ENCODE measurements around the gene ACOXL.

Gene ACOXL

GRCh38 chr2:111121828-111122630 lies 389.7 kb downstream of the ACOXL start (continued):
- TF ChIP-seq ZSCAN5A (tag by site-specific recombination; IDR thresholded peaks at IDR 0.05) (no peak), ZFP69B (tag by site-specific recombination; IDR thresholded peaks at IDR 0.05) (no peak), ZNF549 (tag by site-specific recombination; IDR thresholded peaks at IDR 0.05) (no peak), ZSCAN18 (tag by site-specific recombination; IDR thresholded peaks at IDR 0.05) (no peak), ZFP41 (tag by site-specific recombination; IDR thresholded peaks at IDR 0.05; ENCODE audit: borderline replicate concordance) (no peak), ZNF776 (tag by site-specific recombination; IDR thresholded peaks at IDR 0.05; ENCODE audit: borderline replicate concordance) (no peak), ZNF610 (tag by site-specific recombination; IDR thresholded peaks at IDR 0.05; ENCODE audit: borderline replicate concordance) (no peak), ZNF26 (tag by site-specific recombination; IDR thresholded peaks at IDR 0.05) (no peak), ZNF48 (tag by site-specific recombination; IDR thresholded peaks at IDR 0.05) (no peak), SP7 (tag by site-specific recombination; IDR thresholded peaks at IDR 0.05) (0 out of 2 replicates have a peak, but pooled peaks have one; percentile 39), PRDM10 (tag by site-specific recombination; IDR thresholded peaks at IDR 0.05) (no peak), ZNF629 (tag by site-specific recombination; IDR thresholded peaks at IDR 0.05) (no peak), OVOL3 (tag by site-specific recombination; IDR thresholded peaks at IDR 0.05) (no peak), ZNF514 (tag by site-specific recombination; IDR thresholded peaks at IDR 0.05) (no peak), ZNF423 (tag by site-specific recombination; IDR thresholded peaks at IDR 0.05) (no peak), BCL6B (tag by site-specific recombination; IDR thresholded peaks at IDR 0.05) (no peak), ZNF596 (tag by site-specific recombination; IDR thresholded peaks at IDR 0.05) (no peak), SCRT2 (tag by site-specific recombination; IDR thresholded peaks at IDR 0.05) (peak; percentile 98), ZNF623 (tag by site-specific recombination; IDR thresholded peaks at IDR 0.05) (no peak), ZNF530 (tag by site-specific recombination; IDR thresholded peaks at IDR 0.05; ENCODE audit: low read depth) (no peak), ZNF146 (tag by site-specific recombination; IDR thresholded peaks at IDR 0.05) (no peak), ZBTB26 (tag by site-specific recombination; optimal IDR thresholded peaks at IDR 0.05) (peak; percentile 67), ZNF529 (tag by site-specific recombination; IDR thresholded peaks at IDR 0.05; ENCODE audit: insufficient replicate concordance) (no peak), ELK4 (IDR thresholded peaks at IDR 0.05; ENCODE audit: borderline replicate concordance, low read depth, low read length) (no peak), SETDB1 (IDR thresholded peaks at IDR 0.05; ENCODE audit: insufficient read length, low read length) (no peak), ZNF341 (tag by site-specific recombination; IDR thresholded peaks at IDR 0.05; ENCODE audit: low read depth) (no peak), ZNF324 (tag by site-specific recombination; IDR thresholded peaks at IDR 0.05) (no peak), ZNF626 (tag by site-specific recombination; IDR thresholded peaks at IDR 0.05) (no peak)

Data from HEK293 (cell line).